ENCODE results near the gene OR10A5. TPM values are rescaled to one million over a fixed set of nuclear protein-coding genes. Genes with fewer than 3 reads are reported as not detected.

Gene OR10A5
- total RNA-seq, 1 experiment from 2014 or later = not detected

DNA sequence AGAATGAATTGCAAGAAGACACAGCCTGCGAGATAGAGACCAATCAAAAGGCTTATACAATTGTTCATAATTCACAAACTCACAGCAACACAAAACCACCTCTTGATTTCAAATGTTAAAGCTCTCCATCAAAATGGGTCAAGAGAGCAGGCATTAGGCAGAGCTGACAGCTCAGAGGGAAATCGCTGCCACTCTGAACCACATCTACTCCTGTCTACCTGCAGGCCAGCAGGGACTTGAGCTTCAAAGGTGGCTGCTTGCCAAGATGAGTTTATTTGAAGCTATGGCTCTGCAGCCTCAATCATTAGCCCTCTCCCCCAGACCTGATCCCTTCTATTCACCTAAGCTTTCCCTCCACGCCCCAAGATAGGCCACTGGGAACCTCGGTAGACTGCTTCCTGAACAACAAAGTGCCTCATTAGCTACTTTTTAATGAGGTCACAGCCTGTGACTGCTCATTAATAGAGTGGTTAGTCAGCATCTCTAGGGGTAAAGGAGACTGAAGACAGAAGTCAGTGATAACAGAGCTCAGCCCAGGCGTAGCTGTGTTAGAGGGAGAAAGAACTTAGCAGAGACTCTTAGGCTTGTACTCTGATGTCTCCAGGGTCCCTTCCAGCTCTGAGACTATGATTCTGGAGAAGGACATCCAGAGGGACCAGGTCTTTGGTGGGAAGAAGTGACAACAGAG, 21.2 kb upstream of the OR10A5 start (continued):
- TF ChIP-seq HMGA2 (CRISPR knock-in tag; IDR thresholded peaks at IDR 0.05) (no peak), CREM (CRISPR knock-in tag; IDR thresholded peaks at IDR 0.05) (no peak), JUN (CRISPR knock-in tag; IDR thresholded peaks at IDR 0.05) (no peak), TCF7 (CRISPR knock-in tag; IDR thresholded peaks at IDR 0.05; ENCODE audit: low read depth) (no peak), NR2C2 (CRISPR knock-in tag; IDR thresholded peaks at IDR 0.05) (no peak), PRRX2 (CRISPR knock-in tag; IDR thresholded peaks at IDR 0.05) (no peak)
- TF ChIP-seq, protein P1, sequence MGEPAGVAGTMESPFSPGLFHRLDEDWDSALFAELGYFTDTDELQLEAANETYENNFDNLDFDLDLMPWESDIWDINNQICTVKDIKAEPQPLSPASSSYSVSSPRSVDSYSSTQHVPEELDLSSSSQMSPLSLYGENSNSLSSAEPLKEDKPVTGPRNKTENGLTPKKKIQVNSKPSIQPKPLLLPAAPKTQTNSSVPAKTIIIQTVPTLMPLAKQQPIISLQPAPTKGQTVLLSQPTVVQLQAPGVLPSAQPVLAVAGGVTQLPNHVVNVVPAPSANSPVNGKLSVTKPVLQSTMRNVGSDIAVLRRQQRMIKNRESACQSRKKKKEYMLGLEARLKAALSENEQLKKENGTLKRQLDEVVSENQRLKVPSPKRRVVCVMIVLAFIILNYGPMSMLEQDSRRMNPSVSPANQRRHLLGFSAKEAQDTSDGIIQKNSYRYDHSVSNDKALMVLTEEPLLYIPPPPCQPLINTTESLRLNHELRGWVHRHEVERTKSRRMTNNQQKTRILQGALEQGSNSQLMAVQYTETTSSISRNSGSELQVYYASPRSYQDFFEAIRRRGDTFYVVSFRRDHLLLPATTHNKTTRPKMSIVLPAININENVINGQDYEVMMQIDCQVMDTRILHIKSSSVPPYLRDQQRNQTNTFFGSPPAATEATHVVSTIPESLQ (CRISPR knock-in tag; IDR thresholded peaks at IDR 0.05) = no peak
- TF ChIP-seq, protein P2, sequence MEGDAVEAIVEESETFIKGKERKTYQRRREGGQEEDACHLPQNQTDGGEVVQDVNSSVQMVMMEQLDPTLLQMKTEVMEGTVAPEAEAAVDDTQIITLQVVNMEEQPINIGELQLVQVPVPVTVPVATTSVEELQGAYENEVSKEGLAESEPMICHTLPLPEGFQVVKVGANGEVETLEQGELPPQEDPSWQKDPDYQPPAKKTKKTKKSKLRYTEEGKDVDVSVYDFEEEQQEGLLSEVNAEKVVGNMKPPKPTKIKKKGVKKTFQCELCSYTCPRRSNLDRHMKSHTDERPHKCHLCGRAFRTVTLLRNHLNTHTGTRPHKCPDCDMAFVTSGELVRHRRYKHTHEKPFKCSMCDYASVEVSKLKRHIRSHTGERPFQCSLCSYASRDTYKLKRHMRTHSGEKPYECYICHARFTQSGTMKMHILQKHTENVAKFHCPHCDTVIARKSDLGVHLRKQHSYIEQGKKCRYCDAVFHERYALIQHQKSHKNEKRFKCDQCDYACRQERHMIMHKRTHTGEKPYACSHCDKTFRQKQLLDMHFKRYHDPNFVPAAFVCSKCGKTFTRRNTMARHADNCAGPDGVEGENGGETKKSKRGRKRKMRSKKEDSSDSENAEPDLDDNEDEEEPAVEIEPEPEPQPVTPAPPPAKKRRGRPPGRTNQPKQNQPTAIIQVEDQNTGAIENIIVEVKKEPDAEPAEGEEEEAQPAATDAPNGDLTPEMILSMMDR (IDR thresholded peaks at IDR 0.05) = no peak
- TF ChIP-seq, protein P3, sequence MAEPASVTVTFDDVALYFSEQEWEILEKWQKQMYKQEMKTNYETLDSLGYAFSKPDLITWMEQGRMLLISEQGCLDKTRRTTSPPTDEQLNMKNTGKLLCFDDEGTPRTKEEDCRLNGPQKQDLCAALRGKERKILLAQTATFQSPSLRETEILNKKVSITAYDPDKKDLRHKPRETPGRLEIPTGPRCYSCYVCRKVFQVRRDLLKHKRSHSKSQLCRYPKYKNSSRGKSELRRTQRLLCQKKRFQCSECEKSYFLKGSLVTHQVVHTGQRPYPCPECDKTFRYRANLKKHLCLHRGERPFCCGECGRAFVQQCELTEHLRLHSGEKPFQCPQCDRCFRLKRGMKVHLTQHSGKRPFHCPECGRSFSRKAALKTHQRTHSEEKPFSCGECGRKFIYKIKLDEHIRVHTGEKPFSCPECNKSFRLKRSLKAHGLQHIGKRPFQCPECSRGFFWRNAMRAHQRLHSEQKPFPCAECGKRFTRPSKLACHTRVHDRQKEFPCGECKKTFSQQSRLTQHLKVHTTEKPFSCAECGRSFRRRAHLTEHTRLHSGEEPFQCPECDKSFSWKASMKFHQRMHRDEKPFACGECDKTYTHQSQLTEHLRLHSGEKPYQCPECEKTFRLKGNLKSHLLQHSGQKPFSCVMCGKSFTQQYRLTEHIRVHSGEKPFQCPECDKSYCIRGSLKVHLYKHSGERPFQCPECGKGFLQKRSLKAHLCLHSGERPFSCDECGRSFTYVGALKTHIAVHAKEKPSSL (CRISPR knock-in tag; conservative IDR thresholded peaks at IDR 0.05) = no peak

DNA sequence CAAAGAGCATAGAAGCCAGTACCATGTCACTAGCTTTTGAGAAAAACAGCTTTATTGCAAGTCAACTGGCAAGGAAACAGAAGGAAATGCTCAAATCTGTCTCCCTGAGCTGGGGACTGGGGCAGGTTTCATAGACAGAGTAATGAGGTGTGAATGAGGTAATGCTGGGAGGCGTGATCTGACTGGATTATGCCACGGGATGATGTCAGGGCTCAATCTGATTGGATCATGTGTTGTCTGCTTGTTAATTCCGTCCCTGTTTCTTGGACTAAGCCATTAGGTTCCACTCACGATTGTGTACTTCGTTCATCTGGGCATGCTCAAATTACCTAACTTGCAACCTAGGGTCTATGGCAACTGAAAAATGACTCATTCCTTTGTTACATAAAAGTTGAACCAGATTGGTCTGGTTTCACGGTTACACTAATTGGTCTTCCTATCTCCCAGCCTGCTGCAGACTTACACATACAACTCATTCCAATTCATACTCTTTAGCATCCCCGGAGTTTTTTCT, 20.2 kb upstream of the OR10A5 start:
- TF ChIP-seq, protein P4, sequence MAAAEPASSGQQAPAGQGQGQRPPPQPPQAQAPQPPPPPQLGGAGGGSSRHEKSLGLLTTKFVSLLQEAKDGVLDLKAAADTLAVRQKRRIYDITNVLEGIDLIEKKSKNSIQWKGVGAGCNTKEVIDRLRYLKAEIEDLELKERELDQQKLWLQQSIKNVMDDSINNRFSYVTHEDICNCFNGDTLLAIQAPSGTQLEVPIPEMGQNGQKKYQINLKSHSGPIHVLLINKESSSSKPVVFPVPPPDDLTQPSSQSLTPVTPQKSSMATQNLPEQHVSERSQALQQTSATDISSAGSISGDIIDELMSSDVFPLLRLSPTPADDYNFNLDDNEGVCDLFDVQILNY (CRISPR knock-in tag; IDR thresholded peaks at IDR 0.05) = no peak
- TF ChIP-seq GTF2I (CRISPR knock-in tag; conservative IDR thresholded peaks at IDR 0.05) = no peak
- TF ChIP-seq TEAD1 (CRISPR knock-in tag; IDR thresholded peaks at IDR 0.05) = no peak
- TF ChIP-seq, protein P5, sequence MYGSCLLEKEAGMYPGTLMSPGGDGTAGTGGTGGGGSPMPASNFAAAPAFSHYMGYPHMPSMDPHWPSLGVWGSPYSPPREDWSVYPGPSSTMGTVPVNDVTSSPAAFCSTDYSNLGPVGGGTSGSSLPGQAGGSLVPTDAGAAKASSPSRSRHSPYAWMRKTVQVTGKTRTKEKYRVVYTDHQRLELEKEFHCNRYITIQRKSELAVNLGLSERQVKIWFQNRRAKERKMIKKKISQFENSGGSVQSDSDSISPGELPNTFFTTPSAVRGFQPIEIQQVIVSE (CRISPR knock-in tag; IDR thresholded peaks at IDR 0.05; ENCODE audit: borderline replicate concordance) = no peak
- no peak for TF ChIP-seq ZNF416 (CRISPR knock-in tag; IDR thresholded peaks at IDR 0.05)
- TF ChIP-seq NFATC4 (CRISPR knock-in tag; IDR thresholded peaks at IDR 0.05) = no peak
- no peak for TF ChIP-seq CREM (CRISPR knock-in tag; IDR thresholded peaks at IDR 0.05)
- no peak for TF ChIP-seq KAT7 (CRISPR knock-in tag; IDR thresholded peaks at IDR 0.05; ENCODE audit: borderline replicate concordance)
- no peak for TF ChIP-seq JAZF1 (CRISPR knock-in tag; IDR thresholded peaks at IDR 0.05)
- TF ChIP-seq NFYB (CRISPR knock-in tag; conservative IDR thresholded peaks at IDR 0.05; ENCODE audit: low read depth) = no peak
- CTCF ChIA-PET = interaction anchor here (3.6 kb wide), 1 partner anchor 13 kb away, joined by 36 read pairs; no protein-coding TSS in a partner anchor
- Mint-ChIP-seq H3K27me3 (ENCODE audit: low read depth) (no peaks in the 10 kb centered on the region), H3K9me3 (peaks cover 8% of the 10 kb centered on the region), H3K27ac (no peak overlapping the region), H3K4me3 (no peak overlapping the region), H3K36me3 (no peaks in the 10 kb centered on the region), H3K4me1 (0 out of 2 replicates have a peak, but pooled peaks cover 3% of the 10 kb centered on the region)
- POLR2A ChIA-PET = no interaction called here
- ATAC-seq (no peak), DNase-seq (ENCODE audit: low spot score) (no peak)
